HG03135 (cell line): Measurements from ENCODE around the gene EMID1.

ENCODE experiments used
- ATAC-seq: cut with Tn5 transposase; IDR thresholded peaks from one replicate; pipeline ENCODE4 v1.9.1; 2021; ENCODE audit warnings: mild to moderate bottlenecking, moderate library complexity; ENCODE audit not compliant: unreplicated experiment

The EMID1 gene

GRCh38 chr22:29205594-29206371 is at the start of gene EMID1:
Gene EMID1, plus strand, starts transcription at chr22:29205896. Its CDS starts 143 bp downstream, at chr22:29206039.
- ATAC-seq: no peak

GRCh38 chr22:29155966-29156365 is 49.7 kb upstream of the EMID1 start:
- ATAC-seq: no peak

GRCh38 chr22:29156507-29156906 is 49.2 kb upstream of the EMID1 start:
- no peak for ATAC-seq

GRCh38 chr22:29157759-29158535 is 47.7 kb upstream of the EMID1 start:
- ATAC-seq: no peak

GRCh38 chr22:29158546-29158945 is 47.1 kb upstream of the EMID1 start:
- no peak for ATAC-seq

GRCh38 chr22:29163808-29164207 is 41.9 kb upstream of the EMID1 start:
- ATAC-seq: no peak

- no peak for ATAC-seq
Measured at GRCh38 chr22:29165321-29166060, 40.2 kb upstream of the EMID1 start.

- ATAC-seq: no peak
Measured at GRCh38 chr22:29166180-29166579, 39.5 kb upstream of the EMID1 start.

- ATAC-seq: peak; percentile 89
Measured at GRCh38 chr22:29167032-29167911, 38.4 kb upstream of the EMID1 start.

- no peak for ATAC-seq
Measured at GRCh38 chr22:29171721-29172120, 34.0 kb upstream of the EMID1 start.

GRCh38 chr22:29172216-29172615 is 33.5 kb upstream of the EMID1 start:
- ATAC-seq: no peak

GRCh38 chr22:29175312-29175835 is 30.3 kb upstream of the EMID1 start:
- no peak for ATAC-seq

GRCh38 chr22:29183971-29184848 is 21.5 kb upstream of the EMID1 start:
- ATAC-seq: no peak

GRCh38 chr22:29184849-29185490 is 20.7 kb upstream of the EMID1 start:
- no peak for ATAC-seq

- no peak for ATAC-seq
Measured at GRCh38 chr22:29186302-29186701, 19.4 kb upstream of the EMID1 start.

GRCh38 chr22:29187831-29188230 is 17.9 kb upstream of the EMID1 start:
- no peak for ATAC-seq

- ATAC-seq: no peak
Measured at GRCh38 chr22:29190051-29190450, 15.6 kb upstream of the EMID1 start.

- ATAC-seq: no peak
Measured at GRCh38 chr22:29190918-29191317, 14.8 kb upstream of the EMID1 start.

GRCh38 chr22:29193021-29193420 is 12.7 kb upstream of the EMID1 start:
- ATAC-seq: no peak
